Stimulated activated CD8-positive, alpha-beta memory T cell treated with anti-CD3 and anti-CD28 coated beads, Interleukin-4, amount 100 ng/mL, for 24 hours (primary cell): ENCODE data around the gene PNMT.

Experiments used
- DNase-seq: peaks from one replicate; pipeline ENCODE4 v3.0.0-alpha.2; 2020; ENCODE audit warnings: low read depth

PNMT gene

DNA sequence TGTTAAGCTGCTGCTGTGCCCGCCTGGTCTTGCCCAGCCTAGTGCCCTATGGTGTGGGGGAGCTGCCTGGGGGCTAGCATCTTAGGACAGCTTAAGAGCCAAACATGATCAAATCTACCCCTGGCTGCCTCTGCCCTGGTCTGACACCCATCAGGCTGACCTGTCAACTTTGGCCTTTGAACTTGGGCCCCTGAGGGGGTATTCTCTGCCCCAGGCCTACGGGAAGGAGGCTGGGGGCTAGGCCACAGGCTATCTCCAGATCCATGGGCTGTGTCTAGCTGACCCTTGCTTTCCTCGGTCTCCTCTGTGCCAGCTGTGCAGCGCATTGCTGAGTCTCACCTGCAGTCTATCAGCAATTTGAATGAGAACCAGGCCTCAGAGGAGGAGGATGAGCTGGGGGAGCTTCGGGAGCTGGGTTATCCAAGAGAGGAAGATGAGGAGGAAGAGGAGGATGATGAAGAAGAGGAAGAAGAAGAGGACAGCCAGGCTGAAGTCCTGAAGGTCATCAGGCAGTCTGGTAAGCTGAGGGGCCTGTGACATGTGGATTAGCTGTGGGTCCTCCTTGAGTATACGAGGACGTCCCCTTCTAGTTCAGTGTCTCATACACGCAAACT is 34.6 kb upstream of the PNMT start:
- DNase-seq, result no peak

DNA sequence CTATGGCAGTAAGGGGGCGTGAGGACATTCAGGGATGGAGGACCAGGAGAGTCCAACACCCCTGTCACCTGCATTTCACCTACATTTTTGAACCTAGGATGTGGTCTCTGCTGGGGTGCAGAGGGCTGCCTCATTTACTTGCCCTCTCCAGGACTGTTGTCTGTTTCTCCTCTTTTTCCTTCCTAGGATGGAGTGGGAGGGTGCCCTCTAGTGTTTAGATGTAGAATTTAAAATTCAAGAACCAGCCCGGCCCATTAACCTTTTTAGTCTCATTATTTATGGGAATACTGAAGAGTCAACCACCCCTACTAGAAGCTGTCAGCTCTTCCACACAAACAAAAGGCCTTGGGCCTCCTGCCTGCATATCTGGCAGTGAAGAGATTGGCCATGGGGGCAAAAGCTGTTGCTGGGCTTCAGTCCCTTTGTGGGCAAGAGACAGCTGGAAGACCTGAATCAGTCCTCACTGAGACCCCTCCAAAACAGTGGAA is 33.8 kb upstream of the PNMT start:
- DNase-seq, result no peak

DNA sequence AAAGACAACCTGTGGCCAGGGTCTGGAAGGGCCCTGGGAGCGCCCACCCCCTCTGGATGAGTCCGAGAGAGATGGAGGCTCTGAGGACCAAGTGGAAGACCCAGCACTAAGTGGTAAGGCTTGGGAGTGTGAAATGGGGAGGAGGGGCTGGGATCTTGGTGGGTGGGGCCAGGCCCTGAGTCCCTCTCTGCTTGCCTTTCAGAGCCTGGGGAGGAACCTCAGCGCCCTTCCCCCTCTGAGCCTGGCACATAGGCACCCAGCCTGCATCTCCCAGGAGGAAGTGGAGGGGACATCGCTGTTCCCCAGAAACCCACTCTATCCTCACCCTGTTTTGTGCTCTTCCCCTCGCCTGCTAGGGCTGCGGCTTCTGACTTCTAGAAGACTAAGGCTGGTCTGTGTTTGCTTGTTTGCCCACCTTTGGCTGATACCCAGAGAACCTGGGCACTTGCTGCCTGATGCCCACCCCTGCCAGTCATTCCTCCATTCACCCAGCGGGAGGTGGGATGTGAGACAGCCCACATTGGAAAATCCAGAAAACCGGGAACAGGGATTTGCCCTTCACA is 32.6 kb upstream of the PNMT start:
- DNase-seq, result no peak

DNA sequence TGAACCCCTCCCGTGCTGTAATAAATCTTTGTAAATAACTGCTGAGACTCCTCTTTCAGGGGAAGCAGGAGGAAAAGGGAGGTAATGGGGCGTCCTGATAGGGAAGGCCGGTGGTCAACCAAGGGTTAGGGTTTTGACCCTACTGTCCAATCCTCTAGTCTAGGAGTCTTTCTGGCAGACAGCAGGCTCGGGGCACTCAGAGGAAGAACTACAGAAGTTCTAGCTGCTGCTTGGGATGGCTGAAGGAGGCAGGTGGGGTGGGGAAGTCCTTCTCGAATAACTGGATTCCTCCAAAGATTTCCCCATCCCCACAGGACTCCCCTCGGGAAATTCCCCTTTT is 31.7 kb upstream of the PNMT start:
- no peak for DNase-seq

DNA sequence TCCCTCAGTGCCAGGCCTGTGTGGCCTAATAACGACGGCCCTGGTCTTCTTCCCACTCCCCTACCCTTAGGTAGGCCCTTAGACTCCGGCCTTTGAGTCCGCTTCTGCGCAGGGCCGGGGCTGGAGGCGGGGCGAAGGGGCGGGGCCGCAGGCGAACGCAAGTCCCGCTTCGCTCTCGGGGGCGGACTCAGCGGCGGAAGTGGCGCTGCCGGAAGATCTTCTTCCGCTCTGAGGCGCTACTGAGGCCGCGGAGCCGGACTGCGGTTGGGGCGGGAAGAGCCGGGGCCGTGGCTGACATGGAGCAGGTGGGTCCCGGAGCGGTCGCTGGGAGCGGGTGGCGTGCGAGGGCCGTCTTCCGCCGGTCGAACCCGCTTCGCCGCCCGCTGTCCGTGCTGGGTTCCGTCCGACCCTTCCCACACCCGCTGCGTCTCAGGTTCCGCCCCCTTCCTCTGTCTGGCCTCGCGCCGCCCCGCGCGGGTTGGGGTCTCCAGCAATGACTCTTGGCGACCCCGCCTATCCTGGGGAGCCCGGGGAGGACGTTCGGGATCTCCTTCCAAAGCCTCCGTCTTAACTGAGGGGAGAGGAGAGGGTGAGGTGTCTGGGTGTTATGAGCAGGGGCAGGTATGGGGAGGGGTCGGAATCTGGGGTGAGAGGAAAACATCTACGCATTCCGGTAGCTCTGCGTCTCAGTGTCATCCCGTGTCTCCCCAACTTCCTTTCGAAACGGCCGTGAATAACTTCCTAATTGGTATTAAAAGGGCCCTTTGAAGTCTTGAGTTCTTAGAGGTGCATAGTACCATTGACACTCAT is 31.1 kb upstream of the PNMT start, which contains the start of gene STARD3:
STARD3 (plus strand) TSS at position 218 of the 810 bp plus-strand sequence. CDS start 16,388 bp downstream, outside the sequence.
- peak; percentile 90 for DNase-seq

DNA sequence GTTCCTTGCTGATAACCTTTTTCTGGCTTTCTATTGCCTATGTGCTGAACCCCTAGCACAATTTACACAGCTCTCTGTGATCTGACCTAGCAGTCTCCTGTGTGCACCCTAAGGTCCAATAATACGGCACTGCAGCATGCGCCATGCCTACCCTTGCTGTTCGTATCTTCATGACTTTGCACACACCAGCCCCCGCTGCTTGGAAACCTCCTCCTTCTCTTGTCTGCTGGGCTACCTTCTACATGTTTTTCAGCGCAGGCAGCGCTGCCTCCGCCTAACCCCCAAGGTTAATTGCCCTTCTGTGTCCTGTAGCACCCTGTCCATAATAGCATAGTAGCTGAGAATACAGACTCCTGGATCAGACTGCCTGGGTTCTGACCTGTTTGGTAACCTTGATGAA is 29.9 kb upstream of the PNMT start:
- no peak for DNase-seq

DNA sequence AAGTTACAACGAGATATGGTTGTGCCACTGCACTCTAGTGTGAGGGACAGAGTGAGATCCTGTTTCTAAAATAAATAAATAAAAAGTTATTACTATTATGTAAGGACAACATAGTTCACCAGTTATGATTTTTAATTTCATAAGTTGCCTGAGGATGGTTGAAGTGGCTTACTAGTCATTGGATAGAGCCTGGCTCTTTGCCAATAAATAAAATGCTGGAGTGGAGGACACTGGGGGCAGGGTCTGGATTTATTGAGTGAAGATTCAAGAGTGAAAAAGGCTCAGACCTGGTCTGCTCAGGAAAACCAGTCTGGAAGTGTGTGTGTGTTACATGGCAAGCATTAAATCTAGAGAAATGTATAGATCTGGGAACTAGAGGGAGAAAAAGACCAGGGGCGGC is 29.2 kb upstream of the PNMT start:
- DNase-seq, result no peak

DNA sequence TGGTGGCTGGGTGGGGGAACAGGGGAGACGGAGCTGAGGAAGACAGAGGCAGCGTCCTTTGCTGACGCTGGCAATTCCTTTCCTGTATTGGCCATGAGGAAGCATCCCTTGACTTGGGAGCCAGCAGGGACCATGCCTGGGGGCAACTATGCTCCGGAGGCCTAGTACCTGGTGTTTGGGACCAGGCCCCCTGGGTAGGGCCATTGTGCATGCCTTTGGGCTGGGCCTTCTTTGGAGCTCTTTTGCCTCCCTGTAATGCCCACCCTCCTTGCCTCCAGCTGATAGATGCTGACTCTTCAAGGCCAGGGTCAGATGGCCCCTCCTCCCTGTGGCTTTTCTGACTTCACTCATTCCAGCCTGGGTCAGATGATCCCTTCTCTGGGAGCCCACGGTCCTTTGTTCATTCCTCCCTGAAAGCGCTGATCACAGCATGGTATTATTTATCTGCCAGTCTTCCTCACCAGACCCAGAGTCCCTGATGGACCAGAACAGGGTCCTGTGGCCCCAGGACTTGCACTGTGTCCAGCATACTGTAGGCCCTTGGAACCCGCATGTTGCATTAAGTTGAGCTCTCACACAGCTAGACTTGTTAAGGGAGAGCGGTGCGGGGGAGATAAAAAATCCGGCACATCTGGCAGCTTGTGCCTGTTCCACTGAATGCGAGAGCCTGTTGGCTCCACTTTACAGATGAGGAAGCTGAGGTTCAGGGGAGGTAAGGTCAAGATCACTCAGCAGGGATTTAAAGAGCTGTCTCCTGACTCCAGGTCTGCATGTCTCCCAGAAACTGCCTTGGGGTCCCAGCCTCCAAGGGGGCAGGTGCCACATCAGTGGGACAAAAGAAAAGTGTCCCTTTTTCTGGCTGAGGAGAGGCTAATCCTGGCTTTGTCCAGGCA is 28.4 kb upstream of the PNMT start:
- no peak for DNase-seq

DNA sequence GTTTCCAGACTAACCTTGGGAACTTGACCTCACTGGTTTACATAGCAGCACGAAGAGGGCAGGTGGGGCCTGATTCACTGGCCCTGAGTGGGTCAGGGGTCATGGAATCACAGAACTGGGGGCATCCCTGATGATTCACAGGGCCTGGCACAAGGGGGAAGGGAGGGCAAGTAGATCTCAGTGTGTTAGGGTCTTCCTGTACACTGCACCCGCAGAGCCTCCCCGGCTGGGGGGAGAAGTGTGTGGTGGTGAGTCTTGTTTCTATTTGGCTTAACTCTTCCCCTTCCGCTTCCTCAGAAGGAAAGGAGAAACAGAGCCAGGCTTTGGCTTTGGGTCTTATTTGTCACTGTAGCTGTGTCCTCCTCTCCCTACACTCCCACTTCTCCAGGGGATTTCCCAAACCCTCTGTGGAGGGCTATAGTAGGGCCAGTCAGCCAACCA is 27.6 kb upstream of the PNMT start:
- no peak for DNase-seq

DNA sequence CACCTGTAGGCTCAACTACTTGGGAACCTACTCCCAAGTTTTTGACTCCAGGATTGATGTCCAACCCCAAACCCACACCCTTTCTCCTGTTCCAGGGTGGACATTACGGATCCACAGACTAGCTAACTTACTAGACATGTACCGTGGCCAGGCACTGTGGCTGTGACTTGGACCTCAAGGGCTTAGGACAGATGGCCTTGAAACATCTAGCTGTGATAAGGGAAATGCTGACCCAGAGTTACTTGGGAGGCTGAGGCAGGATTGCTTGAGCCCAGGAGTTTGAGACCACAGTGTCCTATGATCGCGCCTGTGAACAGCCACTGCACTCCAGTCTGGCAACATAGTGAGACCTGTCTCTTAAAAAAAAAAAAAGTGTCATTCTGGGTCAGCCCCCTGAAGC is 27.2 kb upstream of the PNMT start:
- no peak for DNase-seq

DNA sequence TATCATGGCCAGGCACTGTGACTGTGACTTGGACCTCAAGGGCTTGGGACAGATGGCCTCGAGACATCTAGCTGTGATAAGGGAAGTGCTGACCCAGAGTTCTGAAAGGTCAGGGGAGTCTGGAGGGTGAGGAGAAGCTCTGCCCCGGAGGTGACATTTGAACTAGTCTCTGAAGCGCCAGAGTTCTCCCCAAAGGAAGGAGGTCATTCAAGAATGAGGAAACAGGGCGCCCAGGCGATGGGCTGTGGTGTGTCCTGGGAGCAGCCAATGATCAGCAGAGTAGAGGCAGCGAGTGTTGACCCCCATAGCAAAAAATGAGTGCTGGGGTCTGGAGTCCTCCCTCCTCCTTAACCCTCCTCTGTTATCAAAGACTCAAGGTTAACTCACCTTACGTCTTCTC is 26.4 kb upstream of the PNMT start:
- DNase-seq, result no peak

DNA sequence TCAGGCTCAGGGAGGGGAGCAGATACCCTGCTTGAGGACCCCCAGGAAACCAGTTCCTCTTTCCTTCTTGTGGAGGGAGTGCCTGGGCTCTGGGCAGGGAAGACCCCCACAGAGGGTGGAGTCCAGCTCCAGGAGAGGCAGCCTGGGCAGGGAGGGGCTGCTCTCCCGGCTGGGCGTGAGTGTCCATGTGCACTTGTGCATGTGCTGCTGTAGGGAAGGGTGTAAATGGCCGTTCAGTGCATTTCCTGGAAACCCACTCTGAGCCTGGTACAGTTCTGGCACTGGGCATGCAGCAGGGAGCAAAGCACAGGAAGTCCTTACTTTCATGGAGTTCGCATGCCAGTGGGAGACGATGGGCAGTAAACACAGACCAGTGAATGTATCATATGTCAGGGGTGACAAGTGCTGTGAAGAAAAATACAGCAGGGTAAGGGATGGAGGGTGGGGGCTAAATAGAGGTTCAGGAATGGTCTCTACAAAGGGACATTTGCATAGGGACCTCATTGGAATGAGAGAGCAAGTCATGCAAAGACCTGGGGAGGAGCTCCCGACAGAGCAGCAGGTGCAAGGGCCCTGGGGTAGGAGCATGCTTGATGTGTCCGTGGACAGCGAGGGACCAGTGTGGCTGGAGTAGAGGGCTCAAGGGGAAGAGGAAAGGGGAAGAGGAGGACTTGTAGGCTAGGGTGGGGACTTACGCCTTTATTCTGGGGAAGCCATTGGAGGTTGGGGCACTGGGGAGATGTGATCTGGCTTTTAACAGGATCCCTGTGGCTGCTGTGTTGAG is 25.8 kb upstream of the PNMT start:
- no peak for DNase-seq

DNA sequence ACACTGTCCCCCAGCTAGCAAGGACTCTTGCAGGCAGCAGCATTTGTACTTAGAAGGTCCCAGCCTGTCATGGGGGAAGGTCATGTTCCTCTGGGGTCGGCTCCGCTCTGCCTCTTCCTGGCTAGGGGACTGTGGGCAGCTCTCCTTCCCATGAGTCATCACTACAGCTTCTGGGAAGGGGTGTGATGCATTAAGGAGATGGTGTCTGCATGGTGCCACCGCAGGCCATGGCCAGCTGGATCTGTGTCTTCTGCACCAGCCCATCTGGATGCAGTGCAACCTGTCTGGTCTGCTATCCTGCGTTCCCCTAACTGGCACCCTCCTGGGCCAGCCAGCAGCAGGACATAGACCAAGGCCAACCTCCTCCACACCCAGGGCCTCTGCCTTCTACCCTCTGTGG is 25.0 kb upstream of the PNMT start:
- no peak for DNase-seq

DNA sequence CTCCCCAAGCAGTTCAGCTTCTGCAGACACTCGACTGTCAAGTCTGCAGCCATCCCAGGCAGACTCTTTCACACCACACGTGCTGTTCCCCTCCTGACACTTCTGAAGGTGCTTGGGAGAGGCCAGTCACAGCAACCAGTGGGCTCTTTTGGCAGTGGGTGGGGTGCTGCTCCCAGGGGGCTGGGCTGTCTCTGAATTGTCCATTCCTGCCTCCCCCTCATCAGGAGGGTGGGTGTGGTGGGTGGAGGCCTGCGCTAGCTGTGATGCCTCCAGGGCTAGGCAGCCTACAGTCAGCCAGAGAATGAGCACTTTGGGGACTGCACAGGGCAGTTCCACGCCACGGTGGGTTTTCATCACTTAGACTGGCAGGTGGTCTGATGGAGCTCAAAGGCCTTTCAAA is 21.0 kb upstream of the PNMT start:
- DNase-seq, result no peak

DNA sequence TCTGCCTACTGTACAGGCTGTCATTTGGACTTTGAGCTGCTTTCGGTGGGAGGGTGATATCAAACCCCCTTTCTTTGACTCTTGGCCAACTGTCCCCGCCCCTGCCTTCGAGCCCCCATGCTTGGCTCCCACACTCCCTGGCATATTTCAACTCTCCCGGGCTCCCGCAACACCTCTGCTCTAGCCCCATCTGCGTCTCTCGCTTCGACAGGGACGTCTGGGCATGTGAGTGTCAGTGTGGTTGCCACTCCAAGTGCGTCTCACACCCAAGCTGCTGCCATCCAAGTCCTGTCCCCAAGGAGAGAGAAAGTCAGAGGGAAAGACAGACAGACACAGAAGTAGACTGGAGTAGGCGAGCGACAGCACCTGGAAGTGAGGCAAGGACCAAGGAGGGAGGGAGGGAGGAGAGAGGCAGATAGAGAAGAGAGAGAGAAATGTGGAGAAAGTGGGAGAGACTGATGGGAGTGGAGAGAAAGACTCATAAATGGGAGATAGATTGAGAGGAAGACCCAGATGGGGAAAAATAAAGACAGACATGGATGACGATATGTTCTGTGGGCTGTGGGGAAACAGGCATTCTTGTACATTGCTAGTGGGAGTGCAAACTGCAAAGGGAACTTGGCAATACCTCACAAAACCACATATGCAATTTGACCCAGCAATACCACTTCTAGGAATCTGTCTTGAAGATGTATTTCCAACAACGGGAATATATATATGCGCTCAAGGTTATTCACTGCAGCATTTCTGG is 19.5 kb upstream of the PNMT start:
- DNase-seq, result no peak

DNA sequence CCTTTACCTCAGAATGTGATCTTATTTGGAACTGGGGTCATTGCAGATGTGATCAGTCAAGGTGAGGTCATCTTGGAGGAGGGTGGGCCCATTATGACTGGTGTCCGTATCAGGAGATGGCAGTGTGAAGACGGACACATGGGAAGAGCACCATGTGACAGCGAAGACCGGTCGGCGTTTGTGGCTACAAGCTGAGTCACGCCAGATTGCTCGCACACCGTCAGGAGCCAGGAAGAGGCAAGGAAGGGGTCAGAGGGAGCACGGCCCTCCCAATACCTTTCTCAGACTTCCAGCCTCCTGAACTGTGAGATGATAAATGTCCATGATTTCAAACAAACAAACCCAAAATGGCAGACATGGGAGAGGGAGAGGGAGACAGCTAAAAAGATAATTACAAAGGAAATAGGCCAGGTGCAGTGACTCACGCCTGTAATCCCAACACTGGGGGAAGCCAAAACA is 18.1 kb upstream of the PNMT start:
- no peak for DNase-seq

DNA sequence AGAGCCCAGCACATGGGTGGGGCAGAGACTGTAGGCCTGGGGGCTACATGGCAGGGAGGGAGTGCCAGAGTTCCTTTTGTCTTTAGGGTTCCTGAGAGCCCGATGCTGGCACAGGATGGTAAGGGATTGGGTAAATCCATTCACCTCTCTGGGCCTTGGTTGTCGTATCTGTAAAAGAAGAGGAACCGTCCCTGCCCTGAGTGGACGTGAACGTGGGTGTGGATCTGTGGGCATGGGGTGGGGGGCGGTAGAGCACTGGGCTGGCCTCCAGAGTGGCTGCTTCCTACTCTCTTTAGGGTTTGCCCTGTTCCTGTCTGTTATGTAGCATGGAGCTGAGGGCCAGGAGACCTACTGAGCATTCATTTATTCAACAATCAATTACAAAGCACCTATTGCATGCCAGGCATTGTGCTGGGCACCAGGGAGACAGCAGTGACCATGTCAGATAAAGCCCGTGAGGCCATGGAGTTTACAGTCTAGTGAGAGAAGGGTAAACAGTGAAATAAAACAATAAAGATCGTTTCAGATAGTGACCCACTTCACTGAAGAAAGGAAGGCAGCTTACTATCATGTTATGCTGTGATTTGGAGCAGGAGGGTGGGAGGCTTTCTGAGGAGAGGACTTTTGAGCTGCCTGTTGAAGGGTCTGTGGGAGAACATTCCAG is 16.2 kb upstream of the PNMT start:
- DNase-seq, result no peak

DNA sequence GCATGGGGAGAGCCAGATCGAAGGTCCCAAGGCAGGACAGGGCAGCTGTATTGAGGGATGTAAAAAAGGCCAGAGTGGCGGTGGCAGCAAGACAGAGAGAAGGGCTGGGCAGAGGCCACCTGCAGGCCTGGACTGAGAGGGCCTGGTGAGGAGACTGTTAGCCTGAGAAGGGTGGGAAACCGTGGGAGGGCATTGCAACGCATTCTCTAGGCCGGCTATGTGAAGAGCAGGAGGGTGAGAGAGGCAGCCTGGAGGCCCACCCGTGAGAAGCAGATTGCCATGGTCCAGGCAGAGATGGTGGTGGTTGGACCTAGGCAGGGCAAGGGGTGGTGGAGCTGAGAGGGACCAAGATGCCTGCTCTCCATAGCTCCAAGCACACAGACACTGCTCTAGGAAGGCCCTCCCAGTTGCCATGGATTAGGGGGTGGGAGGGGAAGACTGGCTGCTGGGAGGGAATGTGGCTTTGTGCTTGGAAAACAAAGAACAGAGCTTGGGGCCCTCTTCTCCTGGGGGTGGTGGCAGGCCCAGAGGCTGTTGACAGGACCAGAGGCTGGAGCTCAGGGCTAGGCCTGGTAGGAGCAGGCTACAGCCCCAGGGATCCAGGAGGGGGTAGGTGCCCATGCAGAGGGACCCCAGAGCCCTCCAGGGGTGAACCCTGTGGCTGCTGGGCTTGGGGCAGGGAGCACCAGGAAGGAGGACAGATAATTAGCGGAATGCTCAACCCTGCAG is 15.5 kb upstream of the PNMT start:
- no peak for DNase-seq

DNA sequence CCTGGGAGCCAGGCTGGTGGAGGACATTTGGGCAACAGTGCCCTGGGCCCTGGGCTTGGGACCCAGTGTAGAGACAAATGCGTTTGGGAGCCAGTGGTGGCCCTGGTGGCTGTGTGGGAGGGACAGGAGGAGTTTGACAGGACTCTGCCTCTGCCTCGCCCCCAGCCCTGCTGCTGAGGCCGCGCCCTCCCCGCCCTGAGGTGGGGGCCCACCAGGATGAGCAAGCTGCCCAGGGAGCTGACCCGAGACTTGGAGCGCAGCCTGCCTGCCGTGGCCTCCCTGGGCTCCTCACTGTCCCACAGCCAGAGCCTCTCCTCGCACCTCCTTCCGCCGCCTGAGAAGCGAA is 15.0 kb upstream of the PNMT start:
- DNase-seq, result no peak
